Endothelial cell of umbilical vein (primary cell): ENCODE data around the gene KCTD11.

Experiments
- EZH2 ChIP-seq: IDR thresholded peaks from 2 replicates; pipeline ENCODE4 v1.6.1; 2012; ENCODE audit warnings: borderline replicate concordance, low read depth, mild to moderate bottlenecking, moderate library complexity, low read length, inconsistent platforms; ENCODE audit not compliant: severe bottlenecking
- FOS ChIP-seq: IDR thresholded peaks from 2 replicates; pipeline ENCODE4 v1.6.1; 2011; ENCODE audit warnings: mild to moderate bottlenecking, low read length, moderate library complexity, borderline replicate concordance; ENCODE audit not compliant: insufficient read depth
- MYC ChIP-seq: IDR thresholded peaks from one replicate; pipeline ENCODE4 v1.6.1; 2011; ENCODE audit warnings: mild to moderate bottlenecking, low read depth, low read length
- POLR2A ChIP-seq: IDR thresholded peaks from 2 replicates; pipeline ENCODE4 v1.6.1; 2012; ENCODE audit warnings: low read depth, mild to moderate bottlenecking, control low read depth, low read length
- POLR2AphosphoS5 ChIP-seq: IDR thresholded peaks from 2 replicates; pipeline ENCODE4 v1.6.1; 2012; ENCODE audit warnings: low read depth, mild to moderate bottlenecking, control low read depth, low read length, moderate library complexity; ENCODE audit not compliant: insufficient read depth
- TF ChIP-seq, protein P1 (sequence below), 2 donors: IDR thresholded peaks; 1 replicate in 1 of 2; 2 replicates in 1 of 2; pipeline ENCODE4 v1.5.1; 2011; ENCODE audit warnings: low read length in 2 of 2, mild to moderate bottlenecking in 2 of 2, moderate library complexity in 2 of 2, control low read depth in 1 of 2, inconsistent platforms in 1 of 2, low read depth in 1 of 2; ENCODE audit not compliant: insufficient read depth in 1 of 2; ENCODE audit errors: extremely low read depth in 1 of 2
- TF ChIP-seq, protein P2 (sequence below): IDR thresholded peaks from 2 replicates; pipeline ENCODE4 v1.6.1; 2011; ENCODE audit not compliant: insufficient read depth, insufficient read length

DNA sequence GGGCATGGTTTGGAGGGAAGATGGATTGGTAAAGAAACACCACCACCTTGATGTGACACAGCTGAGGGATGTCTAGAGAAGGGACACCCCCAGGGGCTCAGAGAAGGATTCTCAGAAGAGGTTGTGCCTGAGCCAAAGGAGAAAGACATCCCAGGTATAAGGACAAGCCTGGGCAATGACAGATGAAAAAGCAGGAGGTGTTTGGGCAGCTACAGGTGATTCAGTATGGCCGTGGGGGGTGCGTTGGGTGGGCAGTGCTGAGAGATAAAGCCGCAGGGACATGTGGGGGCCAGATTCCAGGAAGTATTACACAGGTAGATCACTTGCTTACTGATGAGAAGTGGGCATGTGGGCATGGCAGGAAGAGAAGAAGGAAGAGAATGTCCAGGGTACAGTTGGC, 9.9 kb downstream of the KCTD11 start:
- TF ChIP-seq, protein P1, sequence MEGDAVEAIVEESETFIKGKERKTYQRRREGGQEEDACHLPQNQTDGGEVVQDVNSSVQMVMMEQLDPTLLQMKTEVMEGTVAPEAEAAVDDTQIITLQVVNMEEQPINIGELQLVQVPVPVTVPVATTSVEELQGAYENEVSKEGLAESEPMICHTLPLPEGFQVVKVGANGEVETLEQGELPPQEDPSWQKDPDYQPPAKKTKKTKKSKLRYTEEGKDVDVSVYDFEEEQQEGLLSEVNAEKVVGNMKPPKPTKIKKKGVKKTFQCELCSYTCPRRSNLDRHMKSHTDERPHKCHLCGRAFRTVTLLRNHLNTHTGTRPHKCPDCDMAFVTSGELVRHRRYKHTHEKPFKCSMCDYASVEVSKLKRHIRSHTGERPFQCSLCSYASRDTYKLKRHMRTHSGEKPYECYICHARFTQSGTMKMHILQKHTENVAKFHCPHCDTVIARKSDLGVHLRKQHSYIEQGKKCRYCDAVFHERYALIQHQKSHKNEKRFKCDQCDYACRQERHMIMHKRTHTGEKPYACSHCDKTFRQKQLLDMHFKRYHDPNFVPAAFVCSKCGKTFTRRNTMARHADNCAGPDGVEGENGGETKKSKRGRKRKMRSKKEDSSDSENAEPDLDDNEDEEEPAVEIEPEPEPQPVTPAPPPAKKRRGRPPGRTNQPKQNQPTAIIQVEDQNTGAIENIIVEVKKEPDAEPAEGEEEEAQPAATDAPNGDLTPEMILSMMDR (IDR thresholded peaks at IDR 0.05; ENCODE audit: extremely low read depth in 1 of 2, insufficient read depth in 1 of 2, low read depth in 1 of 2, low read length in 2 of 2): no peak
- no peak for TF ChIP-seq POLR2A
- TF ChIP-seq, protein P2, sequence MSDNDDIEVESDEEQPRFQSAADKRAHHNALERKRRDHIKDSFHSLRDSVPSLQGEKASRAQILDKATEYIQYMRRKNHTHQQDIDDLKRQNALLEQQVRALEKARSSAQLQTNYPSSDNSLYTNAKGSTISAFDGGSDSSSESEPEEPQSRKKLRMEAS: no peak
- no peak for TF ChIP-seq POLR2AphosphoS5
- TF ChIP-seq EZH2: no peak
- TF ChIP-seq MYC: no peak
- TF ChIP-seq FOS: no peak
